Testis (tissue), 2 donors: ENCODE data around the gene SLC47A2.

Experiments used
- CTCF ChIP-seq, 3 experiments: fragments of 450-650 bp in 2 of 3; fragments of 200-600 bp in 1 of 3; sonication (generic) in 1 of 3; IDR thresholded peaks; one replicate each; pipeline ENCODE4 v1.5.1; 2016 to 2019; ENCODE audit warnings: antibody characterized with exemption in 3 of 3, mild to moderate bottlenecking in 2 of 3, moderate library complexity in 1 of 3
- POLR2A ChIP-seq: fragments of 450-650 bp; IDR thresholded peaks from one replicate; pipeline ENCODE4 v1.6.1; 2017; ENCODE audit warnings: antibody characterized with exemption, mild to moderate bottlenecking, moderate library complexity

- TF ChIP-seq CTCF (IDR thresholded peaks at IDR 0.05), result no peak
- TF ChIP-seq POLR2A, result no peak
Measured at GRCh38 chr17:19652595-19652994, 63.8 kb downstream of the SLC47A2 start.
